Measurements from ENCODE around the gene NBPF12.
"Not testable (repeated sequence)": the region's sequence is repeated elsewhere in the genome, so short reads cannot be mapped to it uniquely, and the experiment has no call there.

DNA sequence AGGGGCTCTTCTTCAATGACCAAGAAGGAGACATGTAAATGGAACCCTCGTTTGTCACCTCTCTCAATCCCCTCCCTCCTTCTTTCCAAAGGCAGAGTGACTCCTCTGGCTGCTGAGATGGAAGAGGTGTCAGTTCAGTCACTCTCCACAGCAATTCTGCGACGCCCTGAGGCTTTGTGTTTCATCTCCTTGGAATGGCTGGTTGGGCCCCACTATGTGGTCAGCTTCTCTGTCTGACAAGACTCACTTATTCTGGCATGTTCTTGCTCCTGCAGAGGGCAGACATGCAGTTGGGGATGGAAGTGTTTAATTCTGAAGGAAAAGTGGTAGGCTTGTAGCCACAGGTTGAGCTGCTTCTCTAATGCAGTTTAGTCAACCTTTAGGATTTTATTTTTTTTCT, 25.1 kb upstream of the NBPF12 start:
- TF ChIP-seq, protein P1, sequence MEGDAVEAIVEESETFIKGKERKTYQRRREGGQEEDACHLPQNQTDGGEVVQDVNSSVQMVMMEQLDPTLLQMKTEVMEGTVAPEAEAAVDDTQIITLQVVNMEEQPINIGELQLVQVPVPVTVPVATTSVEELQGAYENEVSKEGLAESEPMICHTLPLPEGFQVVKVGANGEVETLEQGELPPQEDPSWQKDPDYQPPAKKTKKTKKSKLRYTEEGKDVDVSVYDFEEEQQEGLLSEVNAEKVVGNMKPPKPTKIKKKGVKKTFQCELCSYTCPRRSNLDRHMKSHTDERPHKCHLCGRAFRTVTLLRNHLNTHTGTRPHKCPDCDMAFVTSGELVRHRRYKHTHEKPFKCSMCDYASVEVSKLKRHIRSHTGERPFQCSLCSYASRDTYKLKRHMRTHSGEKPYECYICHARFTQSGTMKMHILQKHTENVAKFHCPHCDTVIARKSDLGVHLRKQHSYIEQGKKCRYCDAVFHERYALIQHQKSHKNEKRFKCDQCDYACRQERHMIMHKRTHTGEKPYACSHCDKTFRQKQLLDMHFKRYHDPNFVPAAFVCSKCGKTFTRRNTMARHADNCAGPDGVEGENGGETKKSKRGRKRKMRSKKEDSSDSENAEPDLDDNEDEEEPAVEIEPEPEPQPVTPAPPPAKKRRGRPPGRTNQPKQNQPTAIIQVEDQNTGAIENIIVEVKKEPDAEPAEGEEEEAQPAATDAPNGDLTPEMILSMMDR (IDR thresholded peaks at IDR 0.05) = not testable (repeated sequence)
- TF ChIP-seq POLR2AphosphoS5 (IDR thresholded peaks at IDR 0.05) = not testable (repeated sequence)
